Esophagus (tissue), 2 donors: ENCODE data around the gene GTPBP3. TPM values are rescaled to one million over a fixed set of nuclear protein-coding genes. Genes with fewer than 3 reads are reported as not detected.

ENCODE experiments used
- H3K27ac ChIP-seq, 2 donors: one replicate each; pipeline ENCODE4 v1.5.1; 2013; ENCODE audit warnings: low read depth in 2 of 2, mild to moderate bottlenecking in 2 of 2, inconsistent platforms in 1 of 2, low read length in 1 of 2, moderate library complexity in 1 of 2
- H3K27me3 ChIP-seq, 2 donors: one replicate each; pipeline ENCODE4 v1.6.1; 2013; ENCODE audit warnings: low read length in 2 of 2, control low read depth in 1 of 2, mild to moderate bottlenecking in 1 of 2; ENCODE audit not compliant: insufficient read depth in 2 of 2, control insufficient read depth in 1 of 2
- H3K36me3 ChIP-seq, 2 donors: one replicate each; pipeline ENCODE4 v1.6.1; 2013; ENCODE audit warnings: low read length in 1 of 2; ENCODE audit not compliant: control insufficient read depth in 2 of 2, insufficient read depth in 2 of 2
- H3K4me1 ChIP-seq, 2 donors: one replicate each; pipeline ENCODE4 v1.6.1; 2013; ENCODE audit warnings: low read length in 1 of 2; ENCODE audit not compliant: control insufficient read depth in 2 of 2, insufficient read depth in 2 of 2
- H3K4me3 ChIP-seq, 2 donors: one replicate each; pipeline ENCODE4 v1.5.1; 2013; ENCODE audit warnings: low read length in 2 of 2, mild to moderate bottlenecking in 2 of 2, low read depth in 1 of 2, moderate library complexity in 1 of 2
- H3K9me3 ChIP-seq, 2 donors: one replicate each; pipeline ENCODE4 v1.6.1; 2013; ENCODE audit warnings: mild to moderate bottlenecking in 2 of 2, low read depth in 1 of 2, low read length in 1 of 2, moderate library complexity in 1 of 2; ENCODE audit not compliant: control insufficient read depth in 2 of 2, insufficient read depth in 1 of 2
- WGBS, 2 donors: extraction: QIAGEN DNeasy Blood & Tissue Kit; methylation state at CpG; one replicate each; pipeline ENCODE4 v1.1.7; 2013; 5-methylcytosine and 5-hydroxymethylcytosine counted together
- polyA plus RNA-seq, 2 donors: library from polyadenylated mRNA; stranded (reverse); fragments of 200-250 nt; gene quantifications; one replicate each; pipeline ENCODE4 v1.2.3, GENCODE V29; 2013
- donor health status: healthy with polysubstance abuse.
- donor health status: Bipolar disorder and iron deficiency.

Gene GTPBP3
- polyA plus RNA-seq, 2 donors = 13.5 to 20.2 TPM

DNA sequence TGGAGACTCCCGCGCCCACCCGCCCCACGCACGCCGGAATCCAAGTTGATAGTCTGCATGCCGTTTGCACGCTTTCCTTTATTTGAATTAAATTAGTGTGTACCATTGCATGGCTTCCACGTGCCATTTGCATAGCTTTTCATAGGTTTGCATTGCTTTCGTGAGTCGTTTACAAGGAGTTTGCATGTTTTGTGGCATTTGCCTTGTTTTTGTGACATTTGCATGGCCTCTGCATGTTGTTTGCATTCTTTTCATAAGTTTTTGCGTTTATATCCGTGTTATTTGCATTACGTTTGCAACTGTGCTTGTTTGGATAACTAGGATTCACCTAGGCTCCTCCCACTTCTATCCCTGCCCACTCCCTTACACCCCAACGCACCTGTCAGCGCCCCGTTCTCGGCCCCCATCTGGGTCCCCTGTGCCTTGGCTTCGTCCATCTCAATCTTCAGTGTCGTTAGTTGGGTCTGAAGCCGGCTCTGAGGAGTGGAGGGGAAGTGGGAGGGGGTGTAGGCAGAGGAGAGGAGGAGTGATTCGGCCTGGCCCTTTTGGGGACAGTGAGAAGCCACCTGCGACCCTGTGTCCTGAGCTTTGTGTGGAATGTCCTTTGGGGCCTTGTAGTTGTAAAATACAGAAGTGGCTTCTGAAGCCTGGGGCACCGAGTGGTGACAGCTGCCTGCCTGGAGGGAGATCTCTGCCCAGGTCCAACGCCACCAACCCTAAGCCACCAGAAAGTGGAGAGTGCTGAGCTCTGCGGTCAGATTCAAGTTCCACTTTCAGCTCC is 54.2 kb downstream of the GTPBP3 start:
- 9 to 11% methylated on average over 26 of the region's 26 CpGs for WGBS, 2 donors
- H3K9me3 ChIP-seq = no peaks in the 10 kb centered on the region
- peaks cover 3 to 10% of the 10 kb centered on the region in 2 donors for H3K4me1 ChIP-seq
- no peak overlapping the region for H3K27ac ChIP-seq
- peak overlapping the region; percentile 4 to 40 for H3K4me3 ChIP-seq
- H3K27me3 ChIP-seq = peaks cover 0 to 3% of the 10 kb centered on the region in 2 donors
- H3K36me3 ChIP-seq = no peaks in the 10 kb centered on the region

Other genes starting within 250 kb of the GTPBP3 start
- gene USE1, start 122.2 kb upstream of the GTPBP3 start, polyA plus RNA-seq = 10 to 100 TPM; 32.8 to 37.7 TPM
- gene OCEL1, start 111.3 kb upstream of the GTPBP3 start, polyA plus RNA-seq = 10 to 100 TPM in 1 of 2 donors, 1 to 10 TPM in 1; 7.9 to 12.7 TPM
- gene NR2F6, start 91.6 kb upstream of the GTPBP3 start, polyA plus RNA-seq = 10 to 100 TPM; 33.3 to 45.5 TPM
- gene USHBP1, start 72.8 kb upstream of the GTPBP3 start, polyA plus RNA-seq = 1 to 10 TPM; 1.5 to 2.9 TPM
- gene BABAM1, start 70.1 kb upstream of the GTPBP3 start, polyA plus RNA-seq = 10 to 100 TPM; 39.1 to 52.7 TPM
- gene ANKLE1, start 55.7 kb upstream of the GTPBP3 start, polyA plus RNA-seq = under 1 TPM; 0.22 to 0.45 TPM
- gene ABHD8, start 34.1 kb upstream of the GTPBP3 start, polyA plus RNA-seq = 1 to 10 TPM; 3.4 to 4.5 TPM
- gene MRPL34, start 31.7 kb upstream of the GTPBP3 start, polyA plus RNA-seq = 100 to 1,000 TPM in 1 of 2 donors, 10 to 100 TPM in 1; 72.1 to 102 TPM
- gene DDA1, start 28.0 kb upstream of the GTPBP3 start, polyA plus RNA-seq = 10 to 100 TPM; 40.3 to 41.4 TPM
- gene ANO8, start 2.7 kb upstream of the GTPBP3 start, polyA plus RNA-seq = 10 to 100 TPM in 1 of 2 donors, 1 to 10 TPM in 1; 9.7 to 28.0 TPM
- gene PLVAP, start 39.8 kb downstream of the GTPBP3 start, polyA plus RNA-seq = 10 to 100 TPM; 29.5 to 30.7 TPM
- gene CCDC194, start 56.6 kb downstream of the GTPBP3 start, polyA plus RNA-seq = not detected
- gene BST2, start 68.1 kb downstream of the GTPBP3 start, polyA plus RNA-seq = 10 to 100 TPM in 1 of 2 donors, 1 to 10 TPM in 1; 8.5 to 17.6 TPM
- gene MVB12A, start 82.5 kb downstream of the GTPBP3 start, polyA plus RNA-seq = 10 to 100 TPM; 64.2 to 66.8 TPM
- gene TMEM221, start 111.1 kb downstream of the GTPBP3 start, polyA plus RNA-seq = under 1 TPM; 0.13 to 0.20 TPM
- gene NXNL1, start 123.4 kb downstream of the GTPBP3 start, polyA plus RNA-seq = not detected
- gene SLC27A1, start 133.0 kb downstream of the GTPBP3 start, polyA plus RNA-seq = 1 to 10 TPM; 5.4 to 8.7 TPM
- gene PGLS, start 174.1 kb downstream of the GTPBP3 start, polyA plus RNA-seq = 100 to 1,000 TPM in 1 of 2 donors, 10 to 100 TPM in 1; 90.6 to 119 TPM
- gene COLGALT1, start 218.1 kb downstream of the GTPBP3 start, polyA plus RNA-seq = 10 to 100 TPM; 23.6 to 24.8 TPM